Spleen (tissue), 11 donors: ENCODE data around the gene FBXO45. TPM values are rescaled to one million over a fixed set of nuclear protein-coding genes. Genes with fewer than 3 reads are reported as not detected.

Experiments used
- DNase-seq: peaks from one replicate; pipeline ENCODE4 v3.0.0-alpha.2; 2020
- H3K27ac ChIP-seq, 8 donors: fragments of 200-600 bp; sonication (generic) in 7 of 8; 1 replicate in 4 of 8; 2 replicates in 4 of 8; pipeline versions ENCODE4 v1.5.0 to v1.8.0; 2016 to 2021; ENCODE audit warnings: inconsistent platforms in 4 of 8, mild to moderate bottlenecking in 4 of 8, moderate library complexity in 1 of 8
- H3K27me3 ChIP-seq, 7 donors: fragments of 200-600 bp; sonication (generic) in 6 of 7; replicated peaks in 1 of 7; 1 replicate in 4 of 7; 2 replicates in 3 of 7; pipeline versions ENCODE4 v1.5.0 to v1.8.0; 2016 to 2021; ENCODE audit warnings: inconsistent platforms in 3 of 7, mild to moderate bottlenecking in 1 of 7
- H3K36me3 ChIP-seq, 6 donors: fragments of 200-600 bp; sonication (generic) in 5 of 6; 1 replicate in 4 of 6; 2 replicates in 2 of 6; pipeline versions ENCODE4 v1.5.0 to v1.8.0; 2016 to 2021; ENCODE audit warnings: inconsistent platforms in 2 of 6
- H3K4me1 ChIP-seq, 6 donors: fragments of 200-600 bp; sonication (generic) in 5 of 6; 1 replicate in 3 of 6; 2 replicates in 3 of 6; pipeline versions ENCODE4 v1.5.0 to v1.8.0; 2016 to 2021; ENCODE audit warnings: inconsistent platforms in 3 of 6
- H3K4me3 ChIP-seq, 8 donors: fragments of 200-600 bp; sonication (generic) in 7 of 8; 1 replicate in 4 of 8; 2 replicates in 4 of 8; pipeline versions ENCODE4 v1.5.0 to v1.8.0; 2016 to 2021; ENCODE audit warnings: inconsistent platforms in 4 of 8, mild to moderate bottlenecking in 4 of 8, moderate library complexity in 2 of 8
- H3K9me3 ChIP-seq, 8 donors: fragments of 200-600 bp; sonication (generic) in 7 of 8; 1 replicate in 4 of 8; 2 replicates in 4 of 8; pipeline versions ENCODE4 v1.5.0 to v1.8.0; 2016 to 2021; ENCODE audit warnings: inconsistent platforms in 4 of 8
- POLR2A ChIP-seq, 3 donors: fragments of 450-650 bp; IDR thresholded peaks; one replicate each; pipeline ENCODE4 v1.5.1; 2017; ENCODE audit warnings: antibody characterized with exemption in 3 of 3, mild to moderate bottlenecking in 1 of 3
- POLR2AphosphoS5 ChIP-seq, 3 donors: sonication (generic); formaldehyde crosslinking; IDR thresholded peaks; one replicate each; pipeline ENCODE4 v1.5.1; 2017; ENCODE audit warnings: antibody characterized with exemption in 3 of 3
- WGBS, 5 donors: extraction: QIAGEN DNeasy Blood & Tissue Kit in 3 of 5; methylation state at CpG; one replicate each; pipeline versions ENCODE4 v1.1.5 to v1.1.7; 2013 to 2018; 5-methylcytosine and 5-hydroxymethylcytosine counted together
- intact Hi-C: fragments of 100-400 bp; cut with DNase I; formaldehyde crosslinking; loops from one replicate; pipeline ENCODE4 v1.15.0; 2023; ENCODE audit warnings: low total_unique reads
- polyA plus RNA-seq, 3 donors: library from polyadenylated mRNA; stranded (reverse); fragments of 200-250 nt; gene quantifications; one replicate each; pipeline ENCODE4 v1.2.1, GENCODE V29; 2013
- total RNA-seq, 7 donors: library from RNA; depleted of rRNA in 3 of 7; stranded (reverse); fragments of >200 nt in 3 of 7; fragmentation: NEBNext Ultra II Directional in 4 of 7; extraction: Animal tissue kit (Norgen Biotek cat#: 25700) in 4 of 7; gene quantifications; one replicate each; pipeline versions ENCODE4 v1.1.0 to v1.2.1, GENCODE V29; 2016 to 2021
- TF ChIP-seq, protein P1 (sequence below), 11 experiments: fragments of 200-600 bp in 7 of 11; fragments of 450-650 bp in 4 of 11; sonication (generic) in 4 of 11; IDR thresholded peaks in 8 of 11; conservative IDR thresholded peaks in 3 of 11; 1 replicate in 7 of 11; 2 replicates in 4 of 11; pipeline versions ENCODE4 v1.4.0 to v1.8.0; 2016 to 2021; ENCODE audit warnings: antibody characterized with exemption in 11 of 11, inconsistent platforms in 4 of 11, mild to moderate bottlenecking in 1 of 11
- donor health status: healthy with polysubstance abuse.
- donor health status: DM: no; HTN: no; CAD: no; lungs with moderate emphysema.
- donor health status: DM: no; HTN: no; CAD: no.
- donor health status: Bipolar disorder and iron deficiency.
- donor health status: healthy.
- donor health status: DM: no; HTN: no; CAD: no.
- donor health status: DM: yes; HTN: yes; CAD: no.

FBXO45 gene
- total and polyA plus RNA-seq, 10 donors, result 2.3 to 11.7 (median 7.5) TPM

GRCh38 chr3:196620161-196620604 lies 51.7 kb downstream of the FBXO45 start:
- peak in 2 of 3 donors; percentile 62 to 77 for TF ChIP-seq POLR2AphosphoS5 (IDR thresholded peaks at IDR 0.05)
- TF ChIP-seq, protein P1, sequence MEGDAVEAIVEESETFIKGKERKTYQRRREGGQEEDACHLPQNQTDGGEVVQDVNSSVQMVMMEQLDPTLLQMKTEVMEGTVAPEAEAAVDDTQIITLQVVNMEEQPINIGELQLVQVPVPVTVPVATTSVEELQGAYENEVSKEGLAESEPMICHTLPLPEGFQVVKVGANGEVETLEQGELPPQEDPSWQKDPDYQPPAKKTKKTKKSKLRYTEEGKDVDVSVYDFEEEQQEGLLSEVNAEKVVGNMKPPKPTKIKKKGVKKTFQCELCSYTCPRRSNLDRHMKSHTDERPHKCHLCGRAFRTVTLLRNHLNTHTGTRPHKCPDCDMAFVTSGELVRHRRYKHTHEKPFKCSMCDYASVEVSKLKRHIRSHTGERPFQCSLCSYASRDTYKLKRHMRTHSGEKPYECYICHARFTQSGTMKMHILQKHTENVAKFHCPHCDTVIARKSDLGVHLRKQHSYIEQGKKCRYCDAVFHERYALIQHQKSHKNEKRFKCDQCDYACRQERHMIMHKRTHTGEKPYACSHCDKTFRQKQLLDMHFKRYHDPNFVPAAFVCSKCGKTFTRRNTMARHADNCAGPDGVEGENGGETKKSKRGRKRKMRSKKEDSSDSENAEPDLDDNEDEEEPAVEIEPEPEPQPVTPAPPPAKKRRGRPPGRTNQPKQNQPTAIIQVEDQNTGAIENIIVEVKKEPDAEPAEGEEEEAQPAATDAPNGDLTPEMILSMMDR (IDR thresholded peaks at IDR 0.05 in 8 of 11, conservative IDR thresholded peaks at IDR 0.05 in 3 of 11), result no peak
- peak; percentile 80 for DNase-seq
- peaks cover 13 to 81% (median 43%) of the 10 kb centered on the region in 6 donors for H3K4me1 ChIP-seq
- 18 to 45% (median 33%) methylated on average over 8 to 10 of the region's 10 CpGs for WGBS, 5 donors
- no peaks in the 10 kb centered on the region for H3K36me3 ChIP-seq
- intact Hi-C loops, result no loop called here
- H3K27ac ChIP-seq, result peak overlapping the region in 7 of 8 donors; percentile 66 to 82 (median 79)
- no peaks in the 10 kb centered on the region for H3K9me3 ChIP-seq
- no peak overlapping the region for H3K4me3 ChIP-seq
- no peaks in the 10 kb centered on the region for H3K27me3 ChIP-seq

DNA sequence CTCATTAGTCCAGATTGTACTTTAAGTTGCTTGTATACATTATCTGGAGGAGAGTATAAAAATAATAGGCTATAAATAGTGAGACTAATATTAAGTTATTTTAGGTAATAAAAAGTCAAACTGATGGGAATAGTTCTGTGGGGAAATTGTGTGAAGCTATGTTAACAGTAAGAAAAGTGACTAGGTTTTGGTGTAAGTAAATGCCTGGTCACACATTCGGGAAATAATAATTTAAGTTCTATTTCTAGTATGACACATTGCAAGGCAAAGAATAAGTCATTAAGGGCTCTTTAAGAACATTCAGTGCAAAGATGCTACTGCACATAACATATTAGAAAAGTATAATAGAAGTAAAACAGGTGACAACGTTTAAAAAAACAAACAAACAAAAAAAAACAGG lies 52.2 kb downstream of the FBXO45 start:
- H3K36me3 ChIP-seq, result no peaks in the 10 kb centered on the region
- H3K27me3 ChIP-seq, result no peaks in the 10 kb centered on the region
- 51 to 74% (median 62%) methylated on average over 2 of the region's 2 CpGs for WGBS, 5 donors
- no peaks in the 10 kb centered on the region for H3K9me3 ChIP-seq
- intact Hi-C loops, result no loop called here
- TF ChIP-seq POLR2AphosphoS5 (IDR thresholded peaks at IDR 0.05) (no peak), POLR2A (IDR thresholded peaks at IDR 0.05) (no peak)
- TF ChIP-seq, protein P1 (IDR thresholded peaks at IDR 0.05 in 8 of 11, conservative IDR thresholded peaks at IDR 0.05 in 3 of 11), result no peak
- H3K4me3 ChIP-seq, result no peak overlapping the region
- DNase-seq, result no peak
- H3K27ac ChIP-seq, result peak overlapping the region in 7 of 8 donors; percentile 66 to 82 (median 79)
- H3K4me1 ChIP-seq, result peaks cover 13 to 83% (median 44%) of the 10 kb centered on the region in 6 donors

- no peaks in the 10 kb centered on the region for H3K27me3 ChIP-seq
- H3K27ac ChIP-seq, result peak overlapping the region in 3 of 8 donors; percentile 26 to 82 (median 53)
- no peak for TF ChIP-seq POLR2AphosphoS5 (IDR thresholded peaks at IDR 0.05)
- TF ChIP-seq, protein P1 (IDR thresholded peaks at IDR 0.05 in 8 of 11, conservative IDR thresholded peaks at IDR 0.05 in 3 of 11), result no peak
- TF ChIP-seq POLR2A (IDR thresholded peaks at IDR 0.05), result no peak
- H3K4me3 ChIP-seq, result no peak overlapping the region
- H3K9me3 ChIP-seq, result no peaks in the 10 kb centered on the region
- no peaks in the 10 kb centered on the region for H3K36me3 ChIP-seq
- 61 to 84% (median 70%) methylated on average over 10 of the region's 10 CpGs for WGBS, 5 donors
- intact Hi-C loops, result no loop called here
- DNase-seq, result no peak
- H3K4me1 ChIP-seq, result peaks cover 13 to 82% (median 44%) of the 10 kb centered on the region in 6 donors
Observed at GRCh38 chr3:196621611-196622010, 53.2 kb downstream of the FBXO45 start.

DNA sequence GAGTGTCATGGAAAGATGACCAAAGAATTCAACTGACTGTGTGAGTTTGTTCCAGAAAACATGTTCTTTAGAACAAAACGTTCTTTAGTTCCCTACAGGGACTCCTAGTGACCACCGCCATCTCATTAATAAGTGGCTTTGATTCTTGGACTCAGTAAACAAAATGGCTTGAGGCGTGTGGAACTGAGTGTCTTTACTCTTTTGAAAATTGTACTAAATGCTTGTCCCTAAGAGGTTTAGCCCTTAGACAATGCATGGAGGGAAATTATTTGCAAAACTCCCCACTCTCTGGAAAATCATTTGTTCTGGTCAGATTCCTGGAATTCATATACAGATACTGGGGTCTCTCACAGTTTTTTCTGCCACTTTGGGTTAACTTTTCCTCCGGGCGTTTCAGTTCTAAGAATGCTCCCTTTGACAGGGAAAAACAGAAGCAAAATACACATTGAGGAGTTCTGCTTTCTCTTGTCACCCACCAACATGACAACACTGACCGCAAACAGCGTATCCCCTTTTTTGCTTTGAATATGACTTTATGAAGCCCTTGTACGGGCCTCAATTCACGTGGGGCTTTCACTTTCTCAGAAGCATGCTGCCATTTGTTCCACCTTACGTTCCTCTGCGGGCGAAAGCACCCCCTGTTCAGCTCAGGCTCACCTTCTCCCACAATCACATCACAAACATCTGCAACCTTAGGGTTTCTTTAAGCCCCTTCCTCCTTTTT lies 55.8 kb downstream of the FBXO45 start:
- TF ChIP-seq POLR2A (IDR thresholded peaks at IDR 0.05) (no peak), POLR2AphosphoS5 (IDR thresholded peaks at IDR 0.05) (no peak)
- TF ChIP-seq, protein P1 (IDR thresholded peaks at IDR 0.05 in 8 of 11, conservative IDR thresholded peaks at IDR 0.05 in 3 of 11), result no peak
- Histone ChIP-seq H3K4me1 (peaks cover 13 to 65% (median 37%) of the 10 kb centered on the region in 6 donors), H3K4me3 (peak overlapping the region in 3 of 8 donors; percentile 8 to 40 (median 16)), H3K9me3 (no peaks in the 10 kb centered on the region), H3K36me3 (no peaks in the 10 kb centered on the region), H3K27me3 (no peaks in the 10 kb centered on the region), H3K27ac (peak overlapping the region; percentile 40 to 82 (median 60))
- intact Hi-C loops, result no loop called here
- WGBS, 5 donors, result 36 to 55% (median 42%) methylated on average over 12 of the region's 12 CpGs
- no peak for DNase-seq
